ENCODE data around the gene ZYG11B. TPM values are rescaled to one million over a fixed set of nuclear protein-coding genes. Genes with fewer than 3 reads are reported as not detected.

The ZYG11B gene
- total and polyA plus RNA-seq, 9 of the 15 experiments (the other 6 are each of a cell fraction or from before 2014, with no cell fraction given), result 4.9 to 22.2 (median 12.2) TPM

GRCh38 chr1:52842643-52843310 lies 116.5 kb downstream of the ZYG11B start, which contains the start of gene ZYG11A (continued):
- TF ChIP-seq RREB1 (CRISPR knock-in tag; IDR thresholded peaks at IDR 0.05) (peak; percentile 85), ZNF277 (CRISPR knock-in tag; IDR thresholded peaks at IDR 0.05; ENCODE audit: borderline replicate concordance) (no peak), GABPA (tag; conservative IDR thresholded peaks at IDR 0.05; ENCODE audit: low read depth) (no peak), NELFE (IDR thresholded peaks at IDR 0.05; ENCODE audit: insufficient read depth, insufficient read length) (no peak), KAT2B (IDR thresholded peaks at IDR 0.05; ENCODE audit: low read depth, low read length) (no peak), TARDBP (IDR thresholded peaks at IDR 0.05) (0 out of 2 replicates have a peak, but pooled peaks have one; percentile 43), ZNF668 (CRISPR knock-in tag; IDR thresholded peaks at IDR 0.05) (no peak), ZNF224 (CRISPR knock-in tag; IDR thresholded peaks at IDR 0.05) (peak; percentile 84), SAFB2 (IDR thresholded peaks at IDR 0.05; ENCODE audit: borderline replicate concordance, low read depth, low read length, severe bottlenecking) (no peak), EGR1 (conservative IDR thresholded peaks at IDR 0.05) (no peak), TFE3 (CRISPR knock-in tag; IDR thresholded peaks at IDR 0.05) (no peak), PTTG1 (tag; IDR thresholded peaks at IDR 0.05; ENCODE audit: low read depth) (no peak), HDGF (IDR thresholded peaks at IDR 0.05) (no peak), SMC3 (conservative IDR thresholded peaks at IDR 0.05; ENCODE audit: insufficient read depth, low read depth, low read length) (0 out of 2 replicates have a peak, but pooled peaks have one; percentile 16), HDAC6 (IDR thresholded peaks at IDR 0.05; ENCODE audit: low read depth, low read length) (no peak), RBM15 (IDR thresholded peaks at IDR 0.05; ENCODE audit: insufficient read depth, low read length) (no peak), ERF (CRISPR knock-in tag; IDR thresholded peaks at IDR 0.05) (no peak; the same call in none of the 2 replicates), GABPB2 (CRISPR knock-in tag; conservative IDR thresholded peaks at IDR 0.05) (no peak), E2F5 (CRISPR knock-in tag; IDR thresholded peaks at IDR 0.05) (no peak)

Data from K562 (cell line).